Activated CD8-positive, alpha-beta memory T cell treated with anti-CD3 and anti-CD28 coated beads, Interleukin-2, amount 50 U/mL, for 24 hours (primary cell): ENCODE results near the gene NGB.
"Not testable (repeated sequence)": the region's sequence is repeated elsewhere in the genome, so short reads cannot be mapped to it uniquely, and the experiment has no call there.

ENCODE experiments used
- DNase-seq: peaks from one replicate; pipeline ENCODE4 v3.0.0-alpha.2; 2020; ENCODE audit errors: extremely low read depth

NGB gene, protein sequence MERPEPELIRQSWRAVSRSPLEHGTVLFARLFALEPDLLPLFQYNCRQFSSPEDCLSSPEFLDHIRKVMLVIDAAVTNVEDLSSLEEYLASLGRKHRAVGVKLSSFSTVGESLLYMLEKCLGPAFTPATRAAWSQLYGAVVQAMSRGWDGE

GRCh38 chr14:77271113-77271710, at the start of gene NGB:
TSS of gene NGB (minus strand) at chr14:77271206. CDS start at chr14:77270937, 269 bp downstream.
- no peak for DNase-seq

GRCh38 chr14:77320238-77320935, 49.4 kb upstream of the NGB start, which contains the start of gene POMT2:
TSS of gene POMT2 (minus strand) at chr14:77320883. CDS start at chr14:77320681, 202 bp downstream.
- peak; percentile 84 for DNase-seq

GRCh38 chr14:77319422-77319821, 48.4 kb upstream of the NGB start:
- DNase-seq = no peak

DNA sequence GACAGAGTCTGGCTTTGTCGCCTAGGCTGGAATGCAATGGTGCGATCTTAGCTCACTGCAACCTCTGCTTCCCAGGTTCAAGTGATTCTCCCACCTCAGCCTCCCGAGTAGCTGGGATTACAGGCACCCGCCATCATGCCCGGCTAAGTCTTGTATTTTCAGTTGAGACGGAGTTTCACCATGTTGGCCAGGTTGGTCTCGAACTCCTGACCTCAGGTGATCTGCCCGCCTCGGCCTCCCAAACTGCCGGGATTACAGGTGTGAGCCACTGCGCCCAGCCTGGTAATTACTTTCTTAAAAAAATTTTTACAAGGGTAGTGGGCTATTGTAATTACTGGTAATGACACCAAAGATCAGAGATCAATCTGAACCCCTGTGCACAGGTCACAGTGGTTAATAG, 47.8 kb upstream of the NGB start:
- DNase-seq = not testable (repeated sequence)

DNA sequence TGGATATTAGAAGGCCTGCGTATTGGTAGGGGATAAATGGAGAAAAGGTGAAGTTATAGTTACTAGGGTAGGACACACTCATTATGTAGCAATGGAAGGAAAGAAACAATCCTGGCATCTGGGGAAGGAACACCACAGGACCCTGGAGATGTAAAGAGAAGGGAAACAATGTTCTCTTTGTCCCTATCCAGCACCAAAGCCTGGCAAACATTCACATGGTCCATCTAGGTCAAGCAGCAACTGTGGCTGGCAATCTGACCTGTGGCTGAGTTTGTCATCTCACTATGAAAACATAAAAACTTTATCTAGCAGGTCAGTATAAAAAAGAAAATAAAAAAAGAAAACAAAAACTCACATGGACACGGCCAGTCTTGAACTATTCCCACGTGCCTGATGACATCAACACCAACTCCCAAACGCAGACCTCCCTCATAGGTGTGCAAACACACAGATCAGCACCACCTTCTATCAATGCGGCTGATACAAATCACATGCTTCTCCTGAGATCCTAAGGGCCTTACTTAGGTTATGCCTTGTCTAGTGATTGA, 47.1 kb upstream of the NGB start:
- no peak for DNase-seq

DNA sequence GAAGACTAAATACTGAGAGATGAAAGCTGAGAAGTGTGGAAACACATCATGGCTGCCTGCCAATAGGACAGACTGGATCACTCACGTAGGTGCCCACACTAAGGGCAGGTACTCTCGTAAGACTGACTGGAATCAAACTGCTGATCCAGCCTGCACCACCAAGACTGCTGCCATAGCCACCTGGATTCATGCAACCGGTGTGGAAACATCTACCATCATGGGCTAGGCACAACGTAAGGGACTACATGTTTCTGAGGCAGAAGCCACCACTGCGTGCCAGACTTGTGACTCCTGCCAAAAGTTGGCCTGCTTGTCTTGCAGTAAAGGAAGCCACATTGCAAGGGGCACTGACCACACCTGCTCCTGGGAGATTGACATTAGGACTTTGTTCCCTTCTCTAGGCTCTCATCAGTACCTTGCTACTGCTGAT, 45.9 kb upstream of the NGB start:
- no peak for DNase-seq

DNA sequence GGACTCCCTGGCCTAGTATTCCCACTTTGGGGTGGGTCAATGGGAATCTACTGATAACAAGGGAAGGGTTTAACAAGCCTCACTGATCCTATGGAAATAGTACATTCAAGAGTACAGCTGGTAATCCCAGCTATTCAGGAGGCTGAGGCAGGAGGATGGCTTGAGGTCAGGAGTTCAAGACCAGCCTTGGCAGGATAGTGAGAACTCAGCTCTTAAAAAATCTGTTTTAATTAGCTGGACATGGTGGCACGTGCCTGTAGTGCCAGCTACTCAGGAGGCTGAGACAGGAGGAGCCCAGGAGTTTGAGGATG, 45.1 kb upstream of the NGB start:
- no peak for DNase-seq

- no peak for DNase-seq
Measured at GRCh38 chr14:77314539-77315457, 43.8 kb upstream of the NGB start.

GRCh38 chr14:77314043-77314442, 43.0 kb upstream of the NGB start:
- DNase-seq = no peak

- DNase-seq = no peak
Measured at GRCh38 chr14:77313371-77313770, 42.4 kb upstream of the NGB start.

GRCh38 chr14:77311217-77311616, 40.2 kb upstream of the NGB start:
- no peak for DNase-seq

- no peak for DNase-seq
Measured at GRCh38 chr14:77310026-77310425, 39.0 kb upstream of the NGB start.

GRCh38 chr14:77309131-77309530, 38.1 kb upstream of the NGB start:
- no peak for DNase-seq

GRCh38 chr14:77306851-77307496, 36.0 kb upstream of the NGB start:
- no peak for DNase-seq

DNA sequence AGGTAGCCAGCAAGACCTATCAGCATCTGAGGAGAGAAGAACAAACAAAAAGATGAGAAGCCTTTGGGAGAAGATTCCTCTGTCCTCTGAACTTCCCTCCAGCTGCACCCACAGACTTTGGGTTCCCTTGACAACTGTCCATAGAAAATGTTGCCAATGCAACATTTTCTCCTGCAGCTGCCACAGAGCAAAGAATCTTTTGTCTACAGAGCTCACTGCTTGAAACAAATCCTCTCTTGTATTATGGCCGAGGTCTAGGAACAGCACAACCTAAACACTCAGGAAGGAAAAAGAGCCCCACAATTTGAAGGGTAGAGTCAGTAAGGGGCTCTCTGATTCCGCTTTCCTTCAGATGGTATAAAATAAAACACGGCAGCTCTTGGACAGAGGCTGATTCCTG, 35.4 kb upstream of the NGB start:
- no peak for DNase-seq

DNA sequence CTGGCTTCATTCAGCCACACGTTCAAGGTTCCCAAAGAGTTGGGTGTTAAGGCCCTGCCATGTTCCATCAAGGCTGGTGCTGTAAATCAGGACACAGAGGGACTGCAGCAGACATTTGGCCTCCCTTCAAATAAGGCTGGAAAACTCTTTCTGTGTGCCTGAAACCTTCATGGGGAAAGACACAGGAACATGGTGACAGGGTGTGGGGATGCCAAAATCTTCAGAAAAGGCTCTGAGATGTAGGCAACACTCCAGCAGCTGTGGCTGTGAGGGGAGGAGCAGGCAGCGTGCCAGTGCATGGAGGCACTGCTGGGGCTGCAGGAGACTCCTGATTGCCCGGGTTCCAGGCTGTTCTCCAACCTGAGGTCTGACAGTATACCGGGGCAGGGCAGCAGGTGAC, 34.7 kb upstream of the NGB start:
- DNase-seq = no peak

GRCh38 chr14:77303417-77304156, 32.6 kb upstream of the NGB start:
- no peak for DNase-seq

GRCh38 chr14:77302926-77303325, 31.9 kb upstream of the NGB start:
- no peak for DNase-seq

DNA sequence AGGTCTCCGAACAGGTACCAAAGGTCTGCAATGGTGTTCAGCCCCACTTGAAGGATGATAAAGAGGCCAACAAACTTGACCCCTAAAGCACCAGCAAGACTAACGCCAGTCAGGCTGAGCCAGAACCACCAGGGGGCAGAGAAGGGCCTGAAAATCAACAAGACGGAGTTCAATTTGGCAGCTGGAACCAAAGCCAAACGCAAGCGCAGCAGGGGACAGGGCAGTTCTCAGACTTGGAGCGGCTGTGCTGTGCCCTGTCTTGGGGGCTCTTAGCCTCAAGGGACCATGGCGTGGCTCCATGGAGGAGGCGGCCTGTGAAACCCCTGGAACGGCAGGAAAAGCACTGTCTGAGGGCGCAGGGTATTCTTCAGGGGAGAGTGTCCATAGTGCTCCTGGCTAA, 30.1 kb upstream of the NGB start:
- no peak for DNase-seq

DNA sequence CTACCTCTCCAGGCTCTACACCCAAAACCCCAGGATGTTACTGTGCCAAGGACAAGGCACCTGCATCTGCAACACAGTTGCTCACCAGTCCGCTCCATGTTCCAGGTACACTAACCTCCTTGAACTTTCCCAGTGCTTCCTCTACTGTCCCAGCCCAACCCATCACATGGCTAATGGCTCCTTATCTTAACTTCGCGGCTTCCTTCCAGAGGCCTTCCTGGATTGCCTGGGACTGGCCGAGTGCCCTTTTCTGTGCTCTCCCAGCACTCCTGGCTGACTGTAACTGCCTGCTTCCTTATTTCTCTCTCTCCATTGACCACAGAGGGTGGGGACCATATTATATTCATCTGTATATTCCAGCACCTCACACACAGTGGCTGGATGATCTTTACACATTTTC, 28.8 kb upstream of the NGB start:
- no peak for DNase-seq

- DNase-seq = no peak
Measured at GRCh38 chr14:77296906-77297305, 25.9 kb upstream of the NGB start.
